Aorta (tissue), 5 donors: ENCODE data around the gene KIF2A. TPM values are rescaled to one million over a fixed set of nuclear protein-coding genes. Genes with fewer than 3 reads are reported as not detected.

Experiments used
- ATAC-seq: fragments of 200-7000 bp; cut with Tn5 transposase; one replicate; pipeline ENCODE4 v1.9.1; 2022; ENCODE audit warnings: moderate library complexity; ENCODE audit not compliant: low FRiP score
- DNase-seq, 2 donors: peaks; one replicate each; pipeline ENCODE4 v3.0.0-alpha.2; 2020
- H3K27ac ChIP-seq, 2 donors: one replicate each; pipeline ENCODE4 v1.5.1; 2013; ENCODE audit warnings: low read length in 2 of 2, mild to moderate bottlenecking in 2 of 2, moderate library complexity in 2 of 2, control low read depth in 1 of 2, inconsistent platforms in 1 of 2, low read depth in 1 of 2
- H3K27me3 ChIP-seq, 2 donors: one replicate each; pipeline ENCODE4 v1.6.1; 2013; ENCODE audit warnings: control low read depth in 1 of 2, low read length in 1 of 2, mild to moderate bottlenecking in 1 of 2, moderate library complexity in 1 of 2; ENCODE audit not compliant: insufficient read depth in 2 of 2, control insufficient read depth in 1 of 2
- H3K36me3 ChIP-seq, 2 donors: one replicate each; pipeline ENCODE4 v1.6.1; 2013; ENCODE audit warnings: control low read depth in 1 of 2, low read length in 1 of 2, mild to moderate bottlenecking in 1 of 2; ENCODE audit not compliant: insufficient read depth in 2 of 2, control insufficient read depth in 1 of 2
- H3K4me1 ChIP-seq, 2 donors: one replicate each; pipeline ENCODE4 v1.6.1; 2013; ENCODE audit warnings: low read length in 2 of 2, control low read depth in 1 of 2, mild to moderate bottlenecking in 1 of 2, moderate library complexity in 1 of 2; ENCODE audit not compliant: insufficient read depth in 2 of 2, control insufficient read depth in 1 of 2
- H3K4me3 ChIP-seq, 2 donors: one replicate each; pipeline ENCODE4 v1.5.1; 2013; ENCODE audit warnings: low read length in 2 of 2, control low read depth in 1 of 2, mild to moderate bottlenecking in 1 of 2
- H3K9me3 ChIP-seq: one replicate; pipeline ENCODE4 v1.6.1; 2013; ENCODE audit warnings: mild to moderate bottlenecking, low read length; ENCODE audit not compliant: control insufficient read depth
- WGBS, 2 donors: extraction: QIAGEN DNeasy Blood & Tissue Kit; methylation state at CpG; one replicate each; pipeline ENCODE4 v1.1.7; 2013; 5-methylcytosine and 5-hydroxymethylcytosine counted together
- intact Hi-C, 2 donors: fragments of 100-400 bp; cut with DNase I; formaldehyde crosslinking; loops; one replicate each; pipeline versions ENCODE4 v1.14.2 to v1.15.0; 2022
- polyA plus RNA-seq, 2 donors: library from polyadenylated mRNA; stranded (reverse); fragments of 200-250 nt; gene quantifications; one replicate each; pipeline ENCODE4 v1.2.3, GENCODE V29; 2013
- total RNA-seq, 2 donors: library from RNA; stranded (reverse); fragmentation: NEBNext Ultra II Directional; extraction: Animal tissue kit (Norgen Biotek cat#: 25700); gene quantifications; one replicate each; pipeline ENCODE4 v1.2.1, GENCODE V29; 2021
- donor health status: healthy with polysubstance abuse.
- donor health status: Bipolar disorder and iron deficiency.
- donor health status: DM: no; HTN: no; CAD: no.
- donor health status: DM: no; HTN: no; CAD: no.
- donor health status: DM: yes; HTN: yes; CAD: no.

KIF2A gene
- total and polyA plus RNA-seq, 4 donors = 5.6 to 33.9 (median 21.4) TPM

DNA sequence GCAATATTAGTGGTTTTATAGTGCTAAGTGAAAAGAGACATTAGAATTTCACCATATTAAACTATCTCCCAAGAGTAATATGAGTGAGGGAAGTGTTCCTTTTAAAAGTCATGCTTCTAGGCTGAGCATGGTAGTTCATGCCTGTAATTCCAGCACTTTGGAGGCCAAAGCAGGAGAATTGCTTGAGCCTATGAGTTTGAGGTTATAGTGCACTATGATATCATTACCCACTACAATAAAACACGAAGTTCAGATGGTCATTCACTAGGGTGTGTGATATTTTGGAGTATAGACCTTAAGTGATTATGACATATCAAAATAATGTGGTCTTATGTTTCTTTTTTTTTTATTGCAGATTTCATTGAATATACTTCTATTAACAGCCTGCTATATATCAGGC lies 6.7 kb downstream of the KIF2A start:
- intact Hi-C loops = no loop called here
- no peaks in the 10 kb centered on the region for H3K27me3 ChIP-seq
- H3K4me1 ChIP-seq = peaks cover 1 to 7% of the 10 kb centered on the region in 2 donors
- DNase-seq (no peak), ATAC-seq (no peak)
- 68 to 73% methylated on average over 1 of the region's 1 CpG for whole genome bisulfite sequencing, 2 donors
- no peak overlapping the region for H3K27ac ChIP-seq
- no peak overlapping the region for H3K4me3 ChIP-seq
- H3K36me3 ChIP-seq = no peaks in the 10 kb centered on the region
- H3K9me3 ChIP-seq = no peaks in the 10 kb centered on the region

DNA sequence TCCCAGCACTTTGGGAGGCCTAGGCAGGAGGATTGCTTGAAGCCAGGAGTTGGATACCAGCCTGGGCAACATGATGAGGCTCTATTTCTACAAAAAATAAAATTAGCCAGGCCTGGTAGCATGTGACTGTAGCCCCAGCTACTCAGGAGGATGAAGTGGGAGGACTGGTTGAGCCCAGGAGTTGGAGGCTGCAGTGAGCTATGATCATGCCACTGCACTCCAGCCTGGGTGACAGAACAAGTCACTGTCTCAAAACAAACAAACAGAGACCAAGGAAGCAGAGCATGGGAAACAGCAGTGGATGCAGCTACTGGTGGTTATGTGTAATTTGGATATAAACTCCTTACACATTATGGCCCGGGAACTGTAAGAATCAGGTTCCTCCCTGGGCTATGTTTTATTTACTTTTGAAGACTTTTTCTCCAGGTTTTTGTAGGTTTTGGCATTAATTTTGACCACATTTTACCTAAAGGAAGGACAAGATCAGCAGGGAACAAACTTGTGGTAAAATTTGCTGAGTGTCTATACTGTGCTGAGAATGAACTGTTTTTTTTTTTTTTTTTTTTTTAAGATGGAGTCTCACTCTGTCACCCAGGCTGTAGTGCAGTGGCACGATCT lies 8.3 kb downstream of the KIF2A start:
- no peak for DNase-seq
- no peaks in the 10 kb centered on the region for H3K36me3 ChIP-seq
- no peaks in the 10 kb centered on the region for H3K27me3 ChIP-seq
- H3K4me3 ChIP-seq = no peak overlapping the region
- H3K9me3 ChIP-seq = no peaks in the 10 kb centered on the region
- no peak for ATAC-seq
- peaks cover 1 to 7% of the 10 kb centered on the region in 2 donors for H3K4me1 ChIP-seq
- WGBS, 2 donors = 88 to 96% methylated on average over 2 of the region's 2 CpGs
- H3K27ac ChIP-seq = no peak overlapping the region
- intact Hi-C loops = no loop called here

DNA sequence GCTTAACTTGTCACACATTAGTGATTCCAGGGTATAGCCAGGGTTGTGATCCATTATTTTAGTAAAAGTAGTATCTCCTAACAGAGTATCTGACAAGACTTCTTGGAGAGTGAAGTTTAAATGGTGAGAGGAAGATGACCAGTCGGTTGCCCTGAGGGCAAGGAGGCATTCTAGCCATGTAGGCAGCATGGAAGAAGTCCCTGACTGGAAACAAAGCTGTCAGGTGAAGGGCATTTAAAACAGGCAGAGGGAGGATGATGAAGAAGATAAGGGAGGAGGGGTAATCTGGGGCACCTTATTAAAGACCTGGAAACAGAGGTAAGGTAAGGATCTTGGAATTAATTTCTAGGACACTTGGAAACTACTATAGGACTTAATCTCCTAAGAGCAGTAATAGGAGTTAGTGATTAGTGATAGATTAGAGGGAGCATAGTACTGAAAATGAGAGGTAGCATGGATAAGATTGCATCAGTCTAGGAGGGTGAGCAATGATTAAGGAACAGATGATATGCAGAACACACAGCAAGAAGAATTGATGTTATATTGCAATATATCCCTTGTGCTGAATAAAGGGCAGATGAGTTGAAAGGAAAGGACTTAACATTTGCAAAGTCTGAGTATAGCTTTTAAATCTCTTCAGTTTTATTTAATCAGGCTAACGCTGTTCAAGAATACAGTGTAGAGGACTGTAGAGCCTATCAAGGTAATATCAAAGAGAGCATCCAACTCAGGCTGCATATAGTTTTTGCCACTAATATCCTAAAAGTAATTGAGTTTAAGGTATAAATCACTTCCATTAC lies 9.6 kb downstream of the KIF2A start:
- DNase-seq (no peak), ATAC-seq (no peak)
- Histone ChIP-seq H3K9me3 (no peaks in the 10 kb centered on the region), H3K36me3 (no peaks in the 10 kb centered on the region), H3K27ac (no peak overlapping the region), H3K27me3 (no peaks in the 10 kb centered on the region), H3K4me3 (no peak overlapping the region), H3K4me1 (peaks cover 1 to 7% of the 10 kb centered on the region in 2 donors)
- 89 to 91% methylated on average over 2 of the region's 2 CpGs for WGBS, 2 donors
- intact Hi-C loops = no loop called here

DNA sequence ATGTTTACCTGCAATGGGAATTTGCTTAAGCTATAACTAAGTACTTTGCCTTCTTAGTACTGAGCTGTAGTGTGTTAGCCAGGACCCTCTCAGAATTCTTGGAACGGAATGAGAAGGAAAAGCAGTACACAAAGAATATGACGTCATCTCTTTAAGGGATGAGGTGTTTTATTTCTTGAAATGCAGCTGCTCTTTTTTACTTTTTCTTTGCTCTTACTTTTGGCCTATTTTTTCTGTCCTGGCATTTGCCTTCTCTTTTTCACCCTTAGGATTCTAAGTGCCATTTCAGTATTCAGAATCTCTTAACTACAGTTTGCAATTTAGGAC lies 10.1 kb downstream of the KIF2A start:
- Histone ChIP-seq H3K27ac (no peak overlapping the region), H3K4me3 (no peak overlapping the region), H3K9me3 (no peaks in the 10 kb centered on the region), H3K27me3 (no peaks in the 10 kb centered on the region), H3K36me3 (no peaks in the 10 kb centered on the region), H3K4me1 (peaks cover 1 to 7% of the 10 kb centered on the region in 2 donors)
- ATAC-seq = no peak
- DNase-seq = no peak
- whole genome bisulfite sequencing, 2 donors = 7 to 12% methylated on average over 2 of the region's 2 CpGs
- intact Hi-C loops = no loop called here

DNA sequence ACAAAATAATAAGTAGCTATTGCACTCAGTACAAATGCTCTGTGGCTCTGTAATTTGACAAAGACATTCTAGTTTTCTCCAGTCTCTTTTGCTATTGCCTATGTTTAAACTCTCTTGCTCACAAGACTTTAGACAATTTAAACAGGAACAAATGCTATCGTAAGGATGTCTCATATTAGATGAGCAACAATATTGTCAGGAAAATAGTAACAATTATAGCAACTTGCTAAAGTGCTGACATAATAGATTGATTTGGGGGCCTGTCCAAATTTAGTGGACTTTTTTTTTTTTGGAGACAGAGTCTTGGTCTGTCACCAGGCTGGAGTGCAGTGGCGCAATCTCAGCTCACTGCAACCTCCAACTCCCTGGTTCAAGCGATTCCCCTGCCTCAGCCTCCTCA lies 11.8 kb downstream of the KIF2A start:
- Histone ChIP-seq H3K4me3 (no peak overlapping the region), H3K36me3 (no peaks in the 10 kb centered on the region), H3K27me3 (no peaks in the 10 kb centered on the region), H3K27ac (no peak overlapping the region), H3K9me3 (no peaks in the 10 kb centered on the region), H3K4me1 (peaks cover 0 to 3% of the 10 kb centered on the region in 2 donors)
- intact Hi-C loops = no loop called here
- 77 to 93% methylated on average over 3 of the region's 3 CpGs for WGBS, 2 donors
- DNase-seq (no peak), ATAC-seq (no peak)

DNA sequence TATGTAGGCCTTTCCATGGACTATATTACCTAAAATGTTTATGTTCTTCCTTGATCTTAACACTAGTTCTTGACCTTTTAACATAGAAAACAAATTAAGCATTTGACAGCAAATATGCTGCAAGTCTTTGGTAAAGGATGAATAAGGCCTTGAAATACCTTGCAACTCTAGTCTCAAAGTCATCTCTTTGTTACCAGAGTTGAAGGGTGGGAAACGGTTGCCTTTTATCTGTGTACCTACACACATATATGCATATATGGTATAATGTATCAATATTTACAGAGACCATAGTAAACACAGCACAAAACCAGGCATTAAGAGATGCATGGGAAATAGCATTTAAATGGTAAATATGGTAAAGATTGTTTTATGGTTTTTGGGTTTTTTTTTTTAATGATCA lies 16.5 kb downstream of the KIF2A start:
- intact Hi-C loops = no loop called here
- 75 to 89% methylated on average over 1 of the region's 1 CpG for WGBS, 2 donors

DNA sequence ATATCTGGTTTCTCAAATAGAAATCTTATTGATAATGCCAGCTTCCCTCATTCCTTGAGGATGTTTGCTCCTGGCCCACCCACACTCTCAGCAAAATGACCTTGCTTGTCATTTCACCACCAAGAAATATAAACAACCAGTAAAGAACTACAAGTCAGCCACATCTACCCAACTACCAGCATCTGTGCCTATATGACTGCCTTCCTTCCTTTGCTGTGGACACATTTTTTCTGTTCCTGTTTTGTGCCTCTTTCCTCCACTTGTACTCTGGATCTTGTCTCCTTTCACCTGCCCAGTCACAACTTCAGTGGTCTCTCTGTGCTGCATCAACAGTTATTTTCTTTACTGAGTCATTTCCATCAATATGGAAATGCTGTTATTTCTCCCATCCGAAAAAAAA lies 20.3 kb downstream of the KIF2A start:
- no peak overlapping the region for H3K4me3 ChIP-seq
- WGBS, 2 donors = 81 to 90% methylated on average over 1 of the region's 1 CpG
- H3K4me1 ChIP-seq = peaks cover 0 to 2% of the 10 kb centered on the region in 2 donors
- H3K27me3 ChIP-seq = no peaks in the 10 kb centered on the region
- H3K36me3 ChIP-seq = no peaks in the 10 kb centered on the region
- H3K27ac ChIP-seq = no peak overlapping the region
- DNase-seq (no peak), ATAC-seq (no peak)
- intact Hi-C loops = no loop called here
- no peaks in the 10 kb centered on the region for H3K9me3 ChIP-seq

More for the DNA sequence above, 16.5 kb downstream of the KIF2A start:
- no peaks in the 10 kb centered on the region for H3K9me3 ChIP-seq
- H3K27me3 ChIP-seq = no peaks in the 10 kb centered on the region
- H3K36me3 ChIP-seq = no peaks in the 10 kb centered on the region
- DNase-seq (no peak), ATAC-seq (no peak)
- H3K4me1 ChIP-seq = no peaks in the 10 kb centered on the region
- H3K27ac ChIP-seq = no peak overlapping the region
- no peak overlapping the region for H3K4me3 ChIP-seq

DNA sequence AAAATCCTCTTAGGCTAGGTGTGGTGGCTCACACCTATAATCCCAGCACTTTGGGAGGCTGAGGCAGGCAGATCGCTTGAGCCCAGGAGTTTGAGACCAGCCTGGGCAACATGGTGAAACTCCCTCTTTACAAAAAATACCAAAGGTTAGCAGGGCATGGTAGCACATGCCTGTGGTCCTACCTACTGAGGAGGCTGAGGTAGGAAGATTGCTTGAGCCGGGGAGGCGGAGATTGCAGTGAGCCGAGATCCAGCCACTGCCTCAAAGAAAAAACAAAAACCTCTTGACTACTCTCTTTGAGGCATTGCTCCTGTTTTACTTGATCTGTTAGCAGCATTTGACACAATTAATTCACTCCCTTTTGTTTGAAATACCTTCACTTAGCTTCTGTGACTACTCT lies 20.7 kb downstream of the KIF2A start:
- no peak for ATAC-seq
- WGBS, 2 donors = 93 to 95% methylated on average over 4 of the region's 4 CpGs

More for the DNA sequence above, 20.7 kb downstream of the KIF2A start:
- Histone ChIP-seq H3K4me1 (peaks cover 0 to 2% of the 10 kb centered on the region in 2 donors), H3K9me3 (no peaks in the 10 kb centered on the region), H3K4me3 (no peak overlapping the region), H3K27me3 (no peaks in the 10 kb centered on the region), H3K27ac (no peak overlapping the region), H3K36me3 (no peaks in the 10 kb centered on the region)
- intact Hi-C loops = no loop called here
- DNase-seq = no peak
